Activated CD4-positive, alpha-beta memory T cell treated with anti-CD3 and anti-CD28 coated beads, Interleukin-2, amount 10 ng/mL, durations not matched to agents 7 days and 5 days (primary cell): ENCODE measurements around the gene CYTH2. TPM values are rescaled to one million over a fixed set of nuclear protein-coding genes. Genes with fewer than 3 reads are reported as not detected.

Experiments used
- CTCF ChIA-PET: fragments of 350-600 bp; sonication (Branson Sonifier 250); formaldehyde crosslinking; loops from one replicate; lab custom pipeline; 2021; ENCODE audit warnings: antibody characterized with exemption, inconsistent platforms; lab: Charles Lee
- POLR2A ChIA-PET: fragments of 350-600 bp; sonication (Branson Sonifier 250); formaldehyde crosslinking; loops from one replicate; lab custom pipeline; 2021; ENCODE audit warnings: antibody characterized with exemption; lab: Charles Lee
- DNase-seq: peaks from one replicate; pipeline ENCODE4 v3.0.0-alpha.2; 2020
- H3K27ac Mint-ChIP-seq: one replicate; pipeline ENCODE4 v1.8.0; 2021; ENCODE audit warnings: mild to moderate bottlenecking, mixed read lengths
- H3K27me3 Mint-ChIP-seq: one replicate; pipeline ENCODE4 v1.8.0; 2021; ENCODE audit warnings: mixed read lengths
- H3K36me3 Mint-ChIP-seq: one replicate; pipeline ENCODE4 v1.8.0; 2021; ENCODE audit warnings: low read depth, mixed read lengths
- H3K4me1 Mint-ChIP-seq: one replicate; pipeline ENCODE4 v1.8.0; 2021; ENCODE audit warnings: mixed read lengths
- H3K4me3 Mint-ChIP-seq: one replicate; pipeline ENCODE4 v1.8.0; 2021; ENCODE audit warnings: mild to moderate bottlenecking, mixed read lengths
- H3K9me3 Mint-ChIP-seq: one replicate; pipeline ENCODE4 v1.8.0; 2021; ENCODE audit warnings: mixed read lengths
- total RNA-seq, 2 experiments: library from RNA; stranded (reverse); gene quantifications; one replicate each; pipeline ENCODE4 v1.2.3, GENCODE V29; 2021

Gene CYTH2
- total RNA-seq, 2 experiments from 2014 or later: 53.2 to 55.3 TPM

- POLR2A ChIA-PET: interaction anchor here (0.8 to 1.0 kb wide), 2 partner anchors 9 to 82 kb away, joined by 3 to 5 read pairs; no protein-coding TSS in a partner anchor
- Mint-ChIP-seq H3K27ac (no peak overlapping the region), H3K36me3 (no peaks in the 10 kb centered on the region), H3K27me3 (peaks cover 12% of the 10 kb centered on the region), H3K4me3 (no peak overlapping the region), H3K9me3 (no peaks in the 10 kb centered on the region), H3K4me1 (peaks cover 19% of the 10 kb centered on the region)
- CTCF ChIA-PET: interaction anchor here (0.5 to 1.2 kb wide), 3 partner anchors 82 to 766 kb away, joined by 3 to 10 read pairs (median 3); no protein-coding TSS in a partner anchor
- DNase-seq: no peak
These were observed 33.3 kb downstream of the CYTH2 start for GRCh38 chr19:48502350-48503018.

- H3K27me3 Mint-ChIP-seq: peaks cover 4% of the 10 kb centered on the region
- H3K4me3 Mint-ChIP-seq: no peak overlapping the region
These were observed 37.1 kb downstream of the CYTH2 start for GRCh38 chr19:48506138-48506733.

GRCh38 chr19:48507911-48508439 lies 38.8 kb downstream of the CYTH2 start:
- POLR2A ChIA-PET: no interaction called here

More at GRCh38 chr19:48506138-48506733, 37.1 kb downstream of the CYTH2 start:
- no peak for DNase-seq
- ChIA-PET CTCF (interaction anchor here (0.6 to 8.0 kb wide), 31 partner anchors 10 to 369 kb away, joined by 3 to 197 read pairs (median 4); partner anchors contain the start of gene TMEM143), POLR2A (interaction anchor here (0.9 to 1.0 kb wide), 2 partner anchors 83 to 103 kb away, joined by 3 read pairs; no protein-coding TSS in a partner anchor)
- Mint-ChIP-seq H3K9me3 (no peaks in the 10 kb centered on the region), H3K36me3 (no peaks in the 10 kb centered on the region), H3K4me1 (peaks cover 20% of the 10 kb centered on the region), H3K27ac (no peak overlapping the region)

GRCh38 chr19:48508729-48509411 lies 39.7 kb downstream of the CYTH2 start:
- POLR2A ChIA-PET: no interaction called here
- H3K4me3 Mint-ChIP-seq: no peak overlapping the region
- no peaks in the 10 kb centered on the region for H3K9me3 Mint-ChIP-seq
- peaks cover 14% of the 10 kb centered on the region for H3K4me1 Mint-ChIP-seq
- no peaks in the 10 kb centered on the region for H3K36me3 Mint-ChIP-seq
- CTCF ChIA-PET: interaction anchor here (1.4 to 8.0 kb wide), 5 partner anchors 16 to 101 kb away, joined by 3 to 197 read pairs (median 7); no protein-coding TSS in a partner anchor
- H3K27ac Mint-ChIP-seq: no peak overlapping the region
- no peak for DNase-seq
- no peaks in the 10 kb centered on the region for H3K27me3 Mint-ChIP-seq

More at GRCh38 chr19:48507911-48508439, 38.8 kb downstream of the CYTH2 start:
- Mint-ChIP-seq H3K4me1 (peaks cover 15% of the 10 kb centered on the region), H3K27ac (no peak overlapping the region), H3K9me3 (no peaks in the 10 kb centered on the region), H3K27me3 (peaks cover 4% of the 10 kb centered on the region), H3K4me3 (no peak overlapping the region), H3K36me3 (no peaks in the 10 kb centered on the region)
- no peak for DNase-seq
- CTCF ChIA-PET: interaction anchor here (0.9 to 8.0 kb wide), 6 partner anchors 9 to 101 kb away, joined by 3 to 197 read pairs (median 5); no protein-coding TSS in a partner anchor

GRCh38 chr19:48509467-48510194 lies 40.5 kb downstream of the CYTH2 start:
- ChIA-PET CTCF (interaction anchor here (1.4 to 8.0 kb wide), 3 partner anchors 77 to 100 kb away, joined by 3 to 197 read pairs (median 41); no protein-coding TSS in a partner anchor), POLR2A (no interaction called here)
- no peak for DNase-seq
- H3K27me3 Mint-ChIP-seq: no peaks in the 10 kb centered on the region
- no peaks in the 10 kb centered on the region for H3K9me3 Mint-ChIP-seq
- no peak overlapping the region for H3K4me3 Mint-ChIP-seq
- H3K27ac Mint-ChIP-seq: no peak overlapping the region
- H3K4me1 Mint-ChIP-seq: peaks cover 19% of the 10 kb centered on the region
- H3K36me3 Mint-ChIP-seq: no peaks in the 10 kb centered on the region

- H3K27ac Mint-ChIP-seq: peak overlapping the region; percentile 3
- peak; percentile 81 for DNase-seq
- H3K4me1 Mint-ChIP-seq: peaks cover 19% of the 10 kb centered on the region
- peak overlapping the region; percentile 74 for H3K4me3 Mint-ChIP-seq
- POLR2A ChIA-PET: no interaction called here
- no peaks in the 10 kb centered on the region for H3K27me3 Mint-ChIP-seq
- no peaks in the 10 kb centered on the region for H3K9me3 Mint-ChIP-seq
- CTCF ChIA-PET: interaction anchor here (5.3 to 8.0 kb wide), 2 partner anchors 76 to 99 kb away, joined by 41 to 197 read pairs; no protein-coding TSS in a partner anchor
- H3K36me3 Mint-ChIP-seq: no peaks in the 10 kb centered on the region
These were observed 41.5 kb downstream of the CYTH2 start for GRCh38 chr19:48510421-48511268.

GRCh38 chr19:48511321-48511731 lies 42.2 kb downstream of the CYTH2 start:
- Mint-ChIP-seq H3K9me3 (no peaks in the 10 kb centered on the region), H3K27me3 (no peaks in the 10 kb centered on the region), H3K27ac (no peak overlapping the region), H3K4me1 (peaks cover 19% of the 10 kb centered on the region), H3K4me3 (peak overlapping the region; percentile 74), H3K36me3 (no peaks in the 10 kb centered on the region)
- peak; percentile 30 for DNase-seq
- ChIA-PET CTCF (interaction anchor here (8.0 kb wide), 1 partner anchor 76 kb away, joined by 197 read pairs; no protein-coding TSS in a partner anchor), POLR2A (no interaction called here)

- Mint-ChIP-seq H3K9me3 (no peaks in the 10 kb centered on the region), H3K27ac (no peak within 1 kb of the TSS), H3K36me3 (no peaks in the 10 kb centered on the region), H3K4me3 (peak within 1 kb of the TSS; percentile 74), H3K27me3 (no peaks in the 10 kb centered on the region), H3K4me1 (peaks cover 19% of the 10 kb centered on the region)
- ChIA-PET POLR2A (interaction anchor here (1.8 to 2.4 kb wide), 2 partner anchors 12 to 68 kb away, joined by 4 to 10 read pairs; no protein-coding TSS in a partner anchor), CTCF (no interaction called here)
- DNase-seq: peak; percentile 78
These were observed 42.8 kb downstream of the CYTH2 start, which contains the start of gene LMTK3 for GRCh38 chr19:48511800-48512503. Gene LMTK3 (minus strand): TSS chr19:48511835. CDS start chr19:48511576, 259 bp downstream.

GRCh38 chr19:48512504-48513288 lies 43.5 kb downstream of the CYTH2 start:
- Mint-ChIP-seq H3K27ac (no peak overlapping the region), H3K27me3 (no peaks in the 10 kb centered on the region), H3K4me3 (no peak overlapping the region), H3K9me3 (no peaks in the 10 kb centered on the region), H3K36me3 (no peaks in the 10 kb centered on the region), H3K4me1 (peaks cover 19% of the 10 kb centered on the region)
- DNase-seq: no peak
- ChIA-PET POLR2A (interaction anchor here (1.8 to 2.4 kb wide), 2 partner anchors 13 to 69 kb away, joined by 4 to 10 read pairs; no protein-coding TSS in a partner anchor), CTCF (interaction anchor here (2.3 kb wide), 1 partner anchor 71 kb away, joined by 13 read pairs; no protein-coding TSS in a partner anchor)
